HG03575 (cell line): ENCODE measurements around the gene MBOAT1.
"Not testable (repeated sequence)": the region's sequence is repeated elsewhere in the genome, so short reads cannot be mapped to it uniquely, and the experiment has no call there.

Experiments used
- ATAC-seq: cut with Tn5 transposase; IDR thresholded peaks from one replicate; pipeline ENCODE4 v1.9.1; 2021; ENCODE audit not compliant: unreplicated experiment, insufficient number of reproducible peaks, low FRiP score; ENCODE audit errors: extremely low read depth

The MBOAT1 gene, protein sequence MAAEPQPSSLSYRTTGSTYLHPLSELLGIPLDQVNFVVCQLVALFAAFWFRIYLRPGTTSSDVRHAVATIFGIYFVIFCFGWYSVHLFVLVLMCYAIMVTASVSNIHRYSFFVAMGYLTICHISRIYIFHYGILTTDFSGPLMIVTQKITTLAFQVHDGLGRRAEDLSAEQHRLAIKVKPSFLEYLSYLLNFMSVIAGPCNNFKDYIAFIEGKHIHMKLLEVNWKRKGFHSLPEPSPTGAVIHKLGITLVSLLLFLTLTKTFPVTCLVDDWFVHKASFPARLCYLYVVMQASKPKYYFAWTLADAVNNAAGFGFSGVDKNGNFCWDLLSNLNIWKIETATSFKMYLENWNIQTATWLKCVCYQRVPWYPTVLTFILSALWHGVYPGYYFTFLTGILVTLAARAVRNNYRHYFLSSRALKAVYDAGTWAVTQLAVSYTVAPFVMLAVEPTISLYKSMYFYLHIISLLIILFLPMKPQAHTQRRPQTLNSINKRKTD

DNA sequence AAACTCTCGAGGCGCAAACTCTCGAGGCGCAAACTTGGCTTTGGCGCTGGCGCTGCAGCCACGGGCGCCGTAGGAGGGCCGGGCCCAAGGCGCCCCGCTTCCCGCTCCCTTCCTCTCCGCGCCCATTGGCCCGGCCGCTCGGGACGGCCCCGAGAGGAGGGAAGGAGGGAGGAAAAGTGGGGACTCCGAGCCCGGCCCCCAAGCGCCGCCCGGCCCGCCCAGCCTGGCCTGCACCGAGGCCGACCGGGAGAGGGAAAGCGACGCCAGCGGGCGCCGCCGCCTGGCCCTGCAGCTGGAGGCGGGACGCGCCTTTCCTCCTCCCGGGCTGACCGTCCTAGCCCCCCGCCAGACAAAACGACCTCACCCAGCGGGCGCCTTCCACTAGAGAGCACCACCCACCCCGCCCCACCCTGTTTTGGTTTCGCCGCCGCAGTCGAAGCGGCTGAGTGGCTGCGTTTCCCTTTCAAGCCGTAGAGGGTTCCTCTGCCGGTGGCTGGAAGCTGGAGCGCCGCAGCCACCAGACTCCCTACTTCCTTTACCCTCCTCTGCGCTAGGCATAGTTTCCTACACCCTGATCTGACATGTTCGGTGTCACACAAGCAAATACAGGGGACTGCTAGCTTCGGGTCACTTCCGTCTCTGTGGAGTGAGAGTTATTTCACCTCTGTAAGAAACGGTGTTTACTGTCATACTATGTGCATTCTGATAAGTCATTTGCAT, at the start of gene MBOAT1:
Gene MBOAT1 (minus strand): TSS at position 78 of the 720 bp plus-strand sequence. CDS start 235 bp downstream, outside the sequence.
- peak; percentile 33 for ATAC-seq

DNA sequence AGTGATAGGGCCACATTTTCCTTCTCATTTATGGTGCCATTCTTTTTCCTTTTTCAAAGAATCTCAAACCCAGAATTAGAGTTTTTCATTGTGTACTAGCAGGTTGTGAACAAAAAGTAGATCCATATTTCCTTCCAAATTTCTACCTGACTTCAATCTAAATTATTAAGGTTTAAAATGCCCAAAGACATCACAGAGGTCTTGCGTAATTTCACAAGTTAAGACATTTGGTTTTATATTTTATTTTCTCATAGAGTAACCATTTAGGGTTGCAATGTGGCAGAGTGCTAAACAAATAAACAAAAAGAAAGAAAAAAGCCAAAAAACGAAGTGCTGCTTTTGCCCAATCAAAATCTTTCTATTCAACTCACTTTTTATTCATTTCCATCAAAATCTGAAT, 49.4 kb upstream of the MBOAT1 start:
- no peak for ATAC-seq

DNA sequence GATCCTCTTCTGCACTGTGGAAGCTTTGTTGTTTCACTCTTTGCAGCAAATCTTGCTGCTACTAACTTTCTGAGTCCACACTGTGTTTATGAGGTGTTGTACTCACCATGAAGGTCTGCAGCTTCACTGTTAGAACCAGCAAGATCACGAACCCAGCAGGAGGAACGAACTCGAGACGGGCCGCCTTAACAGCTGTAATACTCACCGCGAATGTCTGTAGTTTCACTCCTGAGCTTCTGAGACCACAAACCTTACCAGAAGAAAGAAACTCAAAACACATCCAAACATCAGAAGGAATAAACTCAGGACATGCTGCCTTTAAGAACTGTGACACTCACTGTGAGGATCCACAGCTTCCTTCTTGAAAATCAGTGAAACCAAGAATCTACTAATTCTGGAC, 48.1 kb upstream of the MBOAT1 start:
- ATAC-seq = no peak

DNA sequence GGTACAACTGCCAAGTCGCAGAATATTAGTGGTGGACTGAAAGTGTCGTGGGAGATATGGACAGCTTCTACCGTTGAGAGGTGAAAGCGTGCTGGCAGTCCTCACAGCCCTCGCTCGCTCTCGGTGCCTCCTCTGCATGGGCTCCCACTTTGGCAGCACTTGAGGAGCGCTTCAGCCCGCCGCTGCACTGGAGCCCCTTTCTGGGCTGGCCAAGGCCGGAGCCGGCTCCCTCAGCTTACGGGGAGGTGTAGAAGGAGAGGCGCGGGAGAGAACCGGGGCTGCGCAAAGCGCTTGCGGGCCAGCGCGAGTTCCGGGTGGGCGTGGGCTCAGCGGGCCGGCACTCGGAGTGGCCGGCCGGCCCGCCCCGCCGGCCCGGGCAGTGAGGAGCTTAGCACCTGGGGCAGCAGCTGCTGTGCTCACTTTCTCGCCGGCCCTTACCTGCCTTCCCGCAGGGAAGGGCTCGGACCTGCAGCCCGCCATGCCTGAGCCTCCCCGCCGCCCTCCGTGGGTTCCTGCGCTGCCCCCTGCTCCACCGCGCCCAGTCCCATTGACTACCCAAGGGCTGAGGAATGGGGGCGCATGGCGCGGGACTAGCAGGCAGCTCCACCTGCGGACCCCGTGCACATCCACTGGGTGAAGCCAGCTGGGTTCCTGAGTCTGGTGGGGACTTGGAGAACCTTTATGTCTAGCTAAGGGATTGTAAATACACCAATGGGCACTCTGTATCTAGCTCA, 47.2 kb upstream of the MBOAT1 start:
- ATAC-seq = no peak

DNA sequence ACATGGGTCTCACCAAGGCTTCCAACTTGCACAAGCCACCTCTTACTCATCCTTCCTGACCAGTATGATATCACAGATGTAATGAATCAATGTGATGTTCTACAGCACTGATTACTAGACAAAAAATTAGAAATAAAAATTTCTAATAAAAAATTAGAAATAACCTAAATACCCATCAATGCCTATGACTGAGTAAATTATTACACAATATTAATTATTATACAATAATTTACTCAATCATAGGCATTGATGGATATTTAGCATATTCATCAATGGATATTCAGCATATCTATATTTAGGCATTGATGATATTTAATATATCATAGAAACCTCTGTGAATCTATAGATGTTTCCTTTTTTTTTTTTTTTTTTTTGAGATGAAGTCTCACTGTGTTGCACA, 43.2 kb upstream of the MBOAT1 start:
- ATAC-seq = no peak

DNA sequence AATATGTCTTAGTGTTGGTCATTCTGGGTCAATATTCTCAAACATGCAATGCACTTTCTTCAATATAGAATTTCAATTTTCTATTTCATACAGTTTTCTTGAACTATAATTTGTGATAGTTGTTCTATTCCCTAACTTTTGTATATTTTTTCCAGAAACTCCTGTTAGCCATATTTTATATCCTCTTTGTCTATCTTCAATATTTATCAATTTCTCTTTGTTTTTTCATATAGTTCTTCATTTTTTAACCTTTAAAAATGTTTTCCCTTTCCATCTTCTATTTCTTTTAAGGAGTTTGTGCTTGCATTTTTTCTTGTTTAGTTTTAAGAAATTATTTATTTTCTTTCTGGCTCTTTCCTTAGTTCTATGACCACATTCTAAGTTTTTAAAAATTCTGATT, 42.0 kb upstream of the MBOAT1 start:
- ATAC-seq = no peak

DNA sequence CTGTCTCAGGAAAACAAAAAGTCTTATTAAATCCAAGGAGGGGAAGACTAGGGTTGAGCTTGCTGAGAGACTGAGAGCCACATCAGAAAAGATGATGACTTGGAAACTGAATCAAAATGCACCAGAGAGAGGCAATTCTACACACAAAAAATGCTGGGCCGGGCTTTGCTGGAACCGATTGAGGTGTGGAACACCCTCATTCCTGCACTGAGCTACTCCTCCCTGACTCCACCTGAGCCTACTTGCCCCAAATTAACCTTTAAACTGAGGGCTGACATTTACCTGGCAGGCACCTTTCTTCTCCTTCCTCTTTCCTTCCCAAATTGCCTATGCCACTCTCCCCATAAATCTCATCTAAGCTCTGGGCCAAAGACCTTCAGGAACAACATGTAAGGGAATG, 40.8 kb upstream of the MBOAT1 start:
- ATAC-seq = no peak

DNA sequence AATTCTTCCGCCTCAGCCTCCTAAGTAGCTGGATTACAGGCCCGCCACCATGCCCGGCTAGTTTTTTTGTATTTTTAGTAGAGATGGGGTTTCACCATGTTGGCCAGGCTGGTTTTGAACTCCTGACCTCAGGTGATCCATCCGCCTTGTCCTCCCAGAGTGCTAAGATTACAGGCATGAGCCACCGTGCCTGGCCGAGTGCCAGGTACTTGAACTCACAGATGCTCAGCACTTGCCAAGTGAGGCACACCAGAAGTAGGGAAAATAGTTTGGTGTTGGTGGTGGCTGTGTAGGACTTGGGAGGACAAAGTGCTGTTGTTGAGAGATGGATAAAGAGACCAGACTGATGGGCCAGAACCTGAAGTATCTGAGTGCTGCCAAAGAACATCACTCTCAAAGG, 40.0 kb upstream of the MBOAT1 start:
- no peak for ATAC-seq

DNA sequence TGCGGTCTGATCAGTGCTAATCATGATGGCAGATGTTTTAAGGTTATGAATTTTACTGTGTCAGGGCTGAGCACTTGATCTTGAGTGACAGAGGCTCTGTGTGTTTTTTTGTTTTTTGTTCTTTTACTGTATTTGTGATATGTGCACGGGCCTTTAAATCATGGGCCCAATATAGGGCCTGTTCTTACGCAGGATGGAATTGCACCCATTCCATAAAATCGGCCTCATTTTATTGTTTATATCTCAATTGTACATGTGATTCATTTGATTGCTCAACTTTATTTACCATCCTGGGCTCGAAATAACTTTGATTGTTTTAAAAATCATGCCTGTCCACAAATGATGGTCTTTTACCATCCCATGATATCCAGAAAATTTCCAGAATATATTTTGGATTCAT, 39.3 kb upstream of the MBOAT1 start:
- ATAC-seq = no peak

DNA sequence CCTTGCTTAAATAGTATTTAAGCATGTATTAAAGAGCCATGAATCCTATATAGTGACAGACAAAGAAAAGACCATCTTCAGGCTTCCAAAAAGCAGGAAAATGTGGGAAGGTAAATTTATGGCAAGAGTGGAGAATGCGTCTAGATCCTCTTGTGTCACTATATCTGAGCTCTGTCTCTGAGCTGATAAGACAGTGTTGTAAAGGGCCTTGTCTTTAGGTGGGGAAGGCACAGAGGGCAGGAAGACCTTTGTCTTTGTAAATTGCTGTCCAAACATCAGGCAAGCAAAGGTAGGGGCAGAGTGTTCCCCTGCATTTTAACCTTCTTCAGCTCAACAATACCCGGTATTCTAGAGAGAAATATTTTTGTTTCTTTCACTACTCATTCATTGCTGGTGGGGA, 33.9 kb upstream of the MBOAT1 start:
- no peak for ATAC-seq

DNA sequence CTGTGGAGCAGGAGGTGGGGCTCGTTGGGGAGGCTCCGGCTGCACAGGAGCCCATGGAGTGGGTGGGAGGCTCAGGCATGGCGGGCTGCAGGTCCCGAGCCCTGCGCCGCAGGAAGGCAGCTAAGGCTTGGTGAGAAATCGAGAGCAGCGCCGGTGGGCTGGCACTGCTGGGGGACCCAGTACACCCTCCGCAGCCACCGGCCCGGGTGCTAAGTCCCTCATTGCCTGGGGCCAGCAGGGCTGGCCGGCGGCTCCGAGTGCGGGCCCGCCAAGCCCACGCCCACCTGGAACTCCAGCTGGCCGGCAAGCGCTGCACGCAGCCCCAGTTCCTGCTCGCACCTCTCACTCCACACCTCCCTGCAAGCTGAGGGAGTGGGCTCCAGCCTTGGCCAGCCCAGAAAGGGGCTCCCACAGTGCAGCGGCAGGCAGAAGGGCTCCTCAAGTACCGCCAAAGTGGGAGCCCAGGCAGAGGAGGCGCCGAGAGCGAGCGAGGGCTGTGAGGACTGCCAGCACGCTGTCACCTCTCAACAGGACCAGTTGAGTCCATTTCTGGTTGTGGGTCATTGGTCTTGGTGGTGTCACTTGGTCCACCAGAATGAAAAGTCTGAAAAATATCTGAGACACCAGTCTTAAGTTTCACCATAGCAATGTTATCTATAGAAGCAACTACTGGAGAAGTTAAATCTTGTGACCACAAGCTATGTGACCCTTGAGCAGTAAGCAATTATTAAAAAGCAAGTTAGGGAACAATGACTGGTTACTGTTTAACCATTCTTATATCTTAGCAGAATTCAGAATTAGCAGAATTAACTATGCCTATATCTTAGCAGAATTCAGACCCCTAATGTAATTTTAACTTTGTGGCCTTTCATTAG, 32.8 kb upstream of the MBOAT1 start:
- ATAC-seq = not testable (repeated sequence)

DNA sequence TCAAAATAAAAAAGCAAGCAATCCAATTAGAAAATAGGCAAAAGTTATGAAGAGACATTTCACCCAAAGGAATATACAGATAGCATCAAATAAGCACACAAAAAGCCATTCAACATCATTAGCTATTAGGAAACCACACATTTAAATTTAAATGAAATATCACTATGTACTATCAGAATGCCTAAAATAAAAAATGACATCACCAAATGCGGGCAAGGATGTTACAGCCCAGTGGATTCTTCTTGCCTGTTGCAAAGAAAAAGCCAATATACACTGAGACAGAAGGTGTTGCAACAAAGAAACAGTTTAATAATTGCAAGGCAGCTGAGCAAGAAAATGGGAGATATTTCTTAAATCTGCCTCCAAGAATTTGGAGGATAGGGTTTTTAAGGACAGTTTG, 31.0 kb upstream of the MBOAT1 start:
- ATAC-seq = no peak

DNA sequence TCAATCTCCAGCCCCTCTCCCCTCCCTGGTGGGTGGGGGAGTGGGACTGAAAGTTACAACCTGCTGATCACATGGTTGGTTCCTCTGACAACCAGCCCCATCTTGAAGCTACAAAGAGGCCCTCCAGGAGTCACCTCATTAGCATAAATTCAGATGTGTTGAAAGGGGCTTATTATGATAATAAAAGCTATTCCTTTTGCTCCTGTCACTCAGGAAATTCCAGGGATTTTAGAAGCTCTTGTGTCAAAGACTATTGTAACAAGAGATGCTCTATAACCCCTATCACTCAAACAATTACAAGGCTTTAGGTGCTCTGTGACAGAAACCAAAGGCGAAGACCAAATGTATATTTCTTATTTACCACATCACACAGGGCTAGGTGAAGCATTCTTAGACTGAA, 30.1 kb upstream of the MBOAT1 start:
- ATAC-seq = no peak

DNA sequence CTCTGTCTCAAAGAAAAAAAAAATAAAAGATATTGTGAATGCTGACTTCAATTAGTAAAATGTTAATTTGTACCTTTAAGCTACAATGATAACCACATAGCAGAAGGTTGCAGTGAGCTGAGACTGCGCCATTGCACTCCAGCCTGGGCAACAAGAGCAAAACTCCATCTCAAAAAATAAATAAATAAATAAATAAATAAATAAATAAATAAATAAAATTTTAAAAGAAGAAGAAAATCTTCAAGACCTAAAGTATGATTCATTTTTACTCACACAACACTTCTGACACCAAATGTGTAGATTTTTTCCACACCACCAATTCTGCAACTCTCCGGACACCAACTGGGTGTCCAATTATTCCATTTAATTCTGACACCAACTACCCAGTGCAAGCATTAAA, 28.8 kb upstream of the MBOAT1 start:
- no peak for ATAC-seq

DNA sequence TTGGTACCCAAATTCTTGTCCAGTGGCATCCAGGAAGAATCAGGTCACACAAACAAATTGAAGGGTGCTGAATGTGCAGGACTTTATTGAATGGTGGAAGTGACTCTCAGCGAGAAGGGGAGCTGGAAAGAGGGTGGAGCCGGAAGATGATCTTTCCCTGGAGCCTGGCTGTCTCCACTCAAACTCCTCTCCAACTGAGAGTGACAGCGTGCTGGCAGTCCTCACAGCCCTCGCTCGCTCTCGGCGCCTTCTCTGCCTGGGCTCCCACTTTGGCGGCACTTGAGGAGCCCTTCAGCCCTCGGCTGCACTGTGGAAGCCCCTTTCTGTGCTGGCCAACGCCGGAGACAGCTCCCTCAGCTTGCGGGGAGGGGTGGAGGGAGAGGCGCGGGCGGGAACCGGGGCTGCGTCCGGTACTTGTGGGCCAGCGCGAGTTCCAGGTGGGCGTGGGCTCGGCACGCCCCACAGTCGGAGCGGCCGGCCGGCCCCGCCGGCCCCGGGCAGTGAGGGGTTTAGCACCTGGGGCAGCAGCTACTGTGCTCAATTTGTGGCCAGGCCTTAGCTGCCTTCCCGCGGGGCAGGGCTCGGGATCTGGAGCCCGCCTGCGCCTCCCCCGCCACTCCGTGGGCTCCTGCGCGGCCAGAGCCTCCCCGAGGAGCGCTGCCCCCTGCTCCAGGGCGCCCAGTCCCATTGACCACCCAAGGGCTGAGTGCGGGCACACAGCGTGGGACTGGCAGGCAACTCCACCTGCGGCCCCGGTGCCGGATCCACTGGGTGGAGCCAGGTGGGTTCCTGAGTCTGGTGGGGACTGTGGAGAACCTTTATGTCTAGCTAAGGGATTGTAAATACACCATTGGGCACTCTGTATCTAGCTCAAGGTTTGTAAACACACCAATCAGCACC, 26.7 kb upstream of the MBOAT1 start:
- no peak for ATAC-seq

DNA sequence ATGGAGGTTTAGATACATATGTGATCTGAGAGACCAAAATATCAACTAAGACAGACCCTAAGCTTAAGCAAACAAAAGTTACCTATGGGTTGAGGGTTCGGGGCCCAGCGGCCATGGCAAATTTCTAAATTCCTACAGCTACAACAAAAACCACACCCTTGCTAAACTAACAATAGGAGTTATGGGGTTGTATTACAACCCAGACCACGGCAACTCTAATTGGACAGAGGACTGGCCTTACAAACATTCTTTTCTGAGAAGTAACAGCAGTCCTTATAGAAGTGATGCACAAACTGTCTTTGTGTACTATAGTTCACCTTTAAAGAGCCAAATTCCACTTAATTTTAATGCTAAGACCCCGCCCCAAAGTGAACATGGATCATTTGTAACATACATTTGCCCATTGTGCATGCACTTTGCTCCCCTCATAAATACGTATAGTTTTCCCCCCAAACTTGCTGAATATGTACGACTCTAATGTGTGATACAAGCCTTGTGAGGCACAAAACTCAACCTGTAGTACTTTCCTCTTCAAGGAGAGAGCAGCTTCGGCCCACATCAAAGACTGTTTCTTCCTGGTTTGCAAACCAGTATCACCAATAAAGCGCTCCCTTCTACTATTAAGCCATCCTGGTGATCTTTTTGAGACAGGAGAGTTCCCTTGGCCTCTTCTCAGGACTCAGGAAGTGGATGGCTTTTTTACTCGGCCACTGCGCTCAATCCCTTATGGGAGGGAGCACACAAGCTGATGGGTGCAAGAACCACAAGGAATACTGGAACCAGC, 25.6 kb upstream of the MBOAT1 start:
- ATAC-seq = no peak

DNA sequence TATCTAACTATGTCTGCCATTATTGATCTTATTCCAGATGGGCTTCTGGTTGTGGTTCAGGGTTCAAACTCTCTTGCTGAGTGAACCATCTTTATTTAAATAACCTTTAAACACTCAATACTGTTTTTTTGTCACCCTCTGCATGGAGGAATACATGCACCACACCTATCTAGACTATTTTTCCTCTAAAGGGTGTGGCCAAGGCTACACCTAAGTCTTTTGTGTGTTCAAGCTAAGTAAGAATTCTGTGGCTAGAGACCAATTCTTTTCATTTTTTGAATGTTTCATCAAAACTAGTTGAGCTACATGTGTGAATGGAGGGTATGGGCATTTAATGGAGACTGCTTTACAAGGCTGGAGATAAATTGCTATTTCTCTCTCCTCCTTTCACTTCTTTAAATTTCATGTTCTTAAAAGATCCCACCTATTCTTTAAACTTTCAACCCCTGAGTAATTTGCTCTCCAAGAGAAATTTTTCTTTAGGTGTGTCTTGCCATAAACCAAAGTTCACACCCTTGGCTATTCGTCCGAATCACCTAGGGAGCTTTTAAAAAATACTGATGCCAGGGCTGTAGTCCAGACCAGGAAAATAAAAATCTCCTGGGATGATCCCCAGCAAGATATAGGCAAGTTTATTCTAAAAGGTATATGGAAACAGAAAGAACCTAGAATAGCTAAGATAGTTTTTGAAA, 24.8 kb upstream of the MBOAT1 start:
- no peak for ATAC-seq
